ENCODE data around the gene ROBO4. TPM values are rescaled to one million over a fixed set of nuclear protein-coding genes. Genes with fewer than 3 reads are reported as not detected.

Gene ROBO4
- total and polyA plus RNA-seq, 9 of the 15 experiments (the other 6 are each of a cell fraction or from before 2014, with no cell fraction given) = not detected

DNA sequence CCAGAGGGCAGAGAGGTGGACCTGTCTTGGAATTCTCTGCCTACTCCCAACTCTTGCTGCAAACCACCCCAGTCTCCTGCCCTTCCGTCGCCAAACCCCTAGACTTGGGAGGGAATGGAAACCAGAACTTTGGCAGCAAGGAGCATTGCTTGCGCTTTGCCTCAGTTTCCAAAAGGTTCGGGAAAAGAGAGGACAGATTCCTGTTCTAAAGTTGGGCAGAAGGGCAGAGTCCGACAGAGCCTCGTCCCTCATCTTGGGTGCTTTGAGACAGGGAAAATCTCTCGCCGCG lies 32.8 kb downstream of the ROBO4 start:
- TF ChIP-seq LARP7 (IDR thresholded peaks at IDR 0.05) (no peak), ZNF316 (IDR thresholded peaks at IDR 0.05) (no peak), MCM7 (IDR thresholded peaks at IDR 0.05) (no peak), TCF7L2 (IDR thresholded peaks at IDR 0.05; ENCODE audit: low read depth, low read length) (no peak), ZNF175 (CRISPR knock-in tag; IDR thresholded peaks at IDR 0.05; ENCODE audit: low read depth) (no peak), SNAPC5 (CRISPR knock-in tag; IDR thresholded peaks at IDR 0.05) (no peak), POLR3G (IDR thresholded peaks at IDR 0.05; ENCODE audit: extremely low read depth, insufficient read length, insufficient replicate concordance) (no peak), ZNF707 (CRISPR knock-in tag; conservative IDR thresholded peaks at IDR 0.05) (no peak), GTF2A2 (tag; IDR thresholded peaks at IDR 0.05) (no peak), PTBP1 (IDR thresholded peaks at IDR 0.05; ENCODE audit: low read depth, low read length) (no peak), PTTG1 (tag; IDR thresholded peaks at IDR 0.05; ENCODE audit: low read depth) (no peak), GATAD2A (IDR thresholded peaks at IDR 0.05) (no peak), HDAC8 (tag; IDR thresholded peaks at IDR 0.05) (no peak), TCF7 (IDR thresholded peaks at IDR 0.05; ENCODE audit: borderline replicate concordance) (no peak), HCFC1 (IDR thresholded peaks at IDR 0.05; ENCODE audit: low read depth, low read length) (no peak), U2AF1 (optimal IDR thresholded peaks at IDR 0.05; ENCODE audit: low read depth, low read length) (no peak)
- TF ChIP-seq, protein P1, sequence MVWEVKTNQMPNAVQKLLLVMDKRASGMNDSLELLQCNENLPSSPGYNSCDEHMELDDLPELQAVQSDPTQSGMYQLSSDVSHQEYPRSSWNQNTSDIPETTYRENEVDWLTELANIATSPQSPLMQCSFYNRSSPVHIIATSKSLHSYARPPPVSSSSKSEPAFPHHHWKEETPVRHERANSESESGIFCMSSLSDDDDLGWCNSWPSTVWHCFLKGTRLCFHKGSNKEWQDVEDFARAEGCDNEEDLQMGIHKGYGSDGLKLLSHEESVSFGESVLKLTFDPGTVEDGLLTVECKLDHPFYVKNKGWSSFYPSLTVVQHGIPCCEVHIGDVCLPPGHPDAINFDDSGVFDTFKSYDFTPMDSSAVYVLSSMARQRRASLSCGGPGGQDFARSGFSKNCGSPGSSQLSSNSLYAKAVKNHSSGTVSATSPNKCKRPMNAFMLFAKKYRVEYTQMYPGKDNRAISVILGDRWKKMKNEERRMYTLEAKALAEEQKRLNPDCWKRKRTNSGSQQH (CRISPR knock-in tag; IDR thresholded peaks at IDR 0.05) = no peak
- in situ Hi-C loops (cut with MboI) = loop anchor here (25.0 kb wide), 1 partner anchor 803 kb away; no protein-coding TSS in a partner anchor
- ChIA-PET POLR2A (no interaction called here), CTCF (ENCODE audit: low intra/inter-chr PET ratio) (interaction anchor here (0.6 to 2.0 kb wide), 2 partner anchors 450 to 1224 kb away, joined by 3 to 9 read pairs; no protein-coding TSS in a partner anchor)
- no TSS peak for BruUV-seq (replicated peaks)
- no peak for ATAC-seq
- H3K9me1 ChIP-seq (ENCODE audit: control insufficient read depth, insufficient read depth, low read length) = peaks cover 3% of the 10 kb centered on the region
- H3K9me3 ChIP-seq (replicated peaks; ENCODE audit: control insufficient read depth, insufficient read depth, low read depth, low read length) = no peaks in the 10 kb centered on the region
- no peaks in the 10 kb centered on the region for H3K79me2 ChIP-seq (ENCODE audit: control insufficient read depth, insufficient read depth, low read length)
- H3K4me2 ChIP-seq (ENCODE audit: insufficient read depth, low read length) = no peak overlapping the region
- H4K20me1 ChIP-seq (replicated peaks; ENCODE audit: control insufficient read depth, insufficient read depth, low read length) = no peaks in the 10 kb centered on the region; the same call in none of the 2 replicates
- H3K27ac ChIP-seq (ENCODE audit: extremely low read depth, low read depth, low read length) = no peak overlapping the region
- H3K27me3 ChIP-seq (ENCODE audit: control insufficient read depth in 2 of 2, insufficient read depth in 2 of 2, low read length in 2 of 2) = peaks cover 28 to 71% of the 10 kb centered on the region in 2 experiments
- no peak overlapping the region for H3K9ac ChIP-seq (ENCODE audit: insufficient read depth in 1 of 2, low read depth in 2 of 2, low read length in 2 of 2)
- H3K36me3 ChIP-seq (ENCODE audit: control insufficient read depth, insufficient read depth, low read length) = no peaks in the 10 kb centered on the region
- no peak for DNase-seq (ENCODE audit: extremely low read depth in 1 of 4, low spot score in 3 of 4)
- 23% methylated on average over 9 of the region's 9 CpGs for WGBS (ENCODE audit: insufficient coverage, low coverage, missing lambda C conversion rate)
- H3K4me1 ChIP-seq (replicated peaks in 1 of 2; ENCODE audit: control insufficient read depth in 2 of 2, insufficient read depth in 2 of 2, low read length in 2 of 2) = peaks cover 5 to 22% of the 10 kb centered on the region in 2 experiments; a peak in 2 of 5 replicates
- FAIRE-seq = no peak
- intact Hi-C loops (cut with micrococcal nuclease) = loop anchor here (10.0 kb wide), 1 partner anchor 800 kb away; no protein-coding TSS in a partner anchor
- H3K4me3 ChIP-seq = no peak overlapping the region
- no peak overlapping the region for H2AFZ ChIP-seq (ENCODE audit: low read depth, low read length)

All from K562 (cell line).